HepG2 (cell line): ENCODE results near the gene CDH22. TPM values are rescaled to one million over a fixed set of nuclear protein-coding genes. Genes with fewer than 3 reads are reported as not detected.

Experiments used
- AGO2 ChIP-seq: fragments of 200-400 bp; formaldehyde crosslinking; optimal IDR thresholded peaks from 2 replicates; pipeline ENCODE3; 2017; ENCODE audit warnings: mild to moderate bottlenecking, low read depth, low read length, moderate library complexity
- AKNA ChIP-seq: sonication (generic); formaldehyde crosslinking; IDR thresholded peaks from 2 replicates; pipeline ENCODE4 v1.4.0; 2020; ENCODE audit warnings: missing genetic modification reagents, borderline replicate concordance
- BORCS8-MEF2B ChIP-seq: sonication (generic); formaldehyde crosslinking; IDR thresholded peaks from 2 replicates; pipeline ENCODE4 v1.8.0; 2022; ENCODE audit warnings: mild to moderate bottlenecking, missing genetic modification reagents
- BRD4 ChIP-seq: sonication (generic); formaldehyde crosslinking; IDR thresholded peaks from 2 replicates; pipeline ENCODE4 v1.4.0; 2020; ENCODE audit warnings: missing genetic modification reagents
- CSRNP1 ChIP-seq: sonication (generic); formaldehyde crosslinking; IDR thresholded peaks from 2 replicates; pipeline ENCODE4 v1.8.1; 2023; ENCODE audit warnings: mild to moderate bottlenecking, missing genetic modification reagents
- ETV5 ChIP-seq: IDR thresholded peaks from 2 replicates; pipeline ENCODE4 v1.6.1; 2018; ENCODE audit warnings: missing biosample characterization, missing genetic modification reagents, inconsistent platforms, borderline replicate concordance
- MEIS2 ChIP-seq: sonication (generic); formaldehyde crosslinking; IDR thresholded peaks from 2 replicates; pipeline ENCODE4 v1.9.0; 2021; ENCODE audit warnings: mild to moderate bottlenecking, missing genetic modification reagents
- NFE2L1 ChIP-seq: sonication (generic); formaldehyde crosslinking; IDR thresholded peaks from 2 replicates; pipeline ENCODE4 v1.4.0; 2020; ENCODE audit warnings: missing genetic modification reagents, mild to moderate bottlenecking, borderline replicate concordance
- PAF1 ChIP-seq: IDR thresholded peaks from 2 replicates; pipeline ENCODE4 v1.6.1; 2016; ENCODE audit warnings: missing genetic modification reagents, missing compliant biosample characterization
- SP4 ChIP-seq: sonication (generic); formaldehyde crosslinking; IDR thresholded peaks from 2 replicates; pipeline ENCODE4 v1.8.1; 2023; ENCODE audit warnings: mild to moderate bottlenecking, missing genetic modification reagents
- TBP ChIP-seq: sonication (generic); formaldehyde crosslinking; IDR thresholded peaks from 2 replicates; pipeline ENCODE4 v1.5.0; 2020; ENCODE audit warnings: missing genetic modification reagents
- TGIF2 ChIP-seq: IDR thresholded peaks from 2 replicates; pipeline ENCODE4 v1.6.1; 2016; ENCODE audit warnings: control low read depth, missing compliant biosample characterization
- ZFP91 ChIP-seq: sonication (generic); formaldehyde crosslinking; IDR thresholded peaks from 2 replicates; pipeline ENCODE4 v1.9.0; 2022; ENCODE audit warnings: missing genetic modification reagents, mild to moderate bottlenecking, borderline replicate concordance
- ZFY ChIP-seq: sonication (generic); formaldehyde crosslinking; IDR thresholded peaks from 2 replicates; pipeline ENCODE4 v1.4.0; 2020; ENCODE audit warnings: missing genetic modification reagents
- ZNF543 ChIP-seq: sonication (generic); formaldehyde crosslinking; IDR thresholded peaks from 2 replicates; pipeline ENCODE4 v1.4.0; 2020; ENCODE audit warnings: mild to moderate bottlenecking, missing genetic modification reagents
- ZNF567 ChIP-seq: sonication (generic); formaldehyde crosslinking; IDR thresholded peaks from 2 replicates; pipeline ENCODE4 v1.8.1; 2023; ENCODE audit warnings: mild to moderate bottlenecking, missing genetic modification reagents, borderline replicate concordance
- ZNF816 ChIP-seq: sonication (generic); formaldehyde crosslinking; IDR thresholded peaks from 2 replicates; pipeline ENCODE4 v1.8.0; 2022; ENCODE audit warnings: missing genetic modification reagents, mild to moderate bottlenecking, borderline replicate concordance
- polyA plus RNA-seq, 8 experiments: library from polyadenylated mRNA; depleted of rRNA in 3 of 8; stranded (reverse) in 7 of 8; unstranded in 1 of 8; fragments of >200 nt; fragmentation: Illumina TruSeq in 4 of 8; extraction: Trizol in 4 of 8; gene quantifications; 2 replicates each; pipeline versions ENCODE4 v1.2.1 to v1.2.3, GENCODE V29; 2011 to 2016; ENCODE audit warnings: low read depth in 4 of 8, missing spikeins in 1 of 8, mixed read lengths in 1 of 8; ENCODE audit not compliant: insufficient read depth in 1 of 8
- total RNA-seq, 5 experiments: library from RNA; depleted of rRNA; stranded (reverse); fragments of >200 nt; fragmentation: Illumina TruSeq; extraction: Trizol; gene quantifications; 2 replicates each; pipeline ENCODE4 v1.2.3, GENCODE V29; 2016; ENCODE audit warnings: low read depth in 1 of 5
- TF ChIP-seq, protein P1 (sequence below): sonication (generic); formaldehyde crosslinking; IDR thresholded peaks from 2 replicates; pipeline ENCODE4 v1.4.0; 2020; ENCODE audit warnings: missing genetic modification reagents; ENCODE audit errors: not compliant biosample characterization

The CDH22 gene
- total and polyA plus RNA-seq, 2 of the 13 experiments (the other 11 are each of a cell fraction or from before 2014, with no cell fraction given): not detected

- TF ChIP-seq AKNA (CRISPR knock-in tag): no peak
- TF ChIP-seq, protein P1, sequence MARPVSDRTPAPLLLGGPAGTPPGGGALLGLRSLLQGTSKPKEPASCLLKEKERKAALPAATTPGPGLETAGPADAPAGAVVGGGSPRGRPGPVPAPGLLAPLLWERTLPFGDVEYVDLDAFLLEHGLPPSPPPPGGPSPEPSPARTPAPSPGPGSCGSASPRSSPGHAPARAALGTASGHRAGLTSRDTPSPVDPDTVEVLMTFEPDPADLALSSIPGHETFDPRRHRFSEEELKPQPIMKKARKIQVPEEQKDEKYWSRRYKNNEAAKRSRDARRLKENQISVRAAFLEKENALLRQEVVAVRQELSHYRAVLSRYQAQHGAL (CRISPR knock-in tag): no peak
- TF ChIP-seq SP4 (CRISPR knock-in tag): 0 out of 2 replicates have a peak, but pooled peaks have one; percentile 38
- no peak for TF ChIP-seq ZNF816
- TF ChIP-seq NFE2L1 (CRISPR knock-in tag): no peak
- TF ChIP-seq ZNF543 (CRISPR knock-in tag): no peak
- 0 out of 2 replicates have a peak, but pooled peaks have one; percentile 77 for TF ChIP-seq PAF1 (CRISPR knock-in tag)
- TF ChIP-seq CSRNP1 (CRISPR knock-in tag): no peak
- TF ChIP-seq BRD4 (CRISPR knock-in tag): no peak
- TF ChIP-seq TGIF2: no peak
- TF ChIP-seq AGO2: peak; percentile 64
- 0 out of 2 replicates have a peak, but pooled peaks have one; percentile 28 for TF ChIP-seq ZFP91 (CRISPR knock-in tag)
- TF ChIP-seq ZFY (CRISPR knock-in tag): peak; percentile 40; the same call in 1 of the 2 replicates
- no peak for TF ChIP-seq ZNF567 (CRISPR knock-in tag)
- TF ChIP-seq ETV5 (CRISPR knock-in tag): peak; percentile 21; the same call in 1 of the 2 replicates
- TF ChIP-seq TBP: no peak
- TF ChIP-seq MEIS2 (CRISPR knock-in tag): peak; percentile 66; the same call in 1 of the 2 replicates
- TF ChIP-seq BORCS8-MEF2B (CRISPR knock-in tag): no peak
Observed at GRCh38 chr20:46343348-46343974, 35.2 kb upstream of the CDH22 start (continued).
